RWPE1 (cell line): ENCODE data around the gene PCED1B.
"Not testable (repeated sequence)": the region's sequence is repeated elsewhere in the genome, so short reads cannot be mapped to it uniquely, and the experiment has no call there.

Experiments
- CTCF ChIA-PET: fragments of 350-600 bp; sonication (Branson Sonifier 250); formaldehyde crosslinking; extraction: SDS; loops from one replicate; lab custom pipeline; 2021; lab: Yijun Ruan, JAX
- POLR2A ChIA-PET: fragments of 400-600 bp; formaldehyde crosslinking; extraction: SDS; loops from one replicate; lab custom pipeline; 2020; ENCODE audit warnings: antibody characterized with exemption; ENCODE audit not compliant: low non-redundant PET; lab: Yijun Ruan, JAX
- DNase-seq: peaks from one replicate; pipeline ENCODE4 v3.0.0; 2012; ENCODE audit warnings: low spot score
- H3K27ac ChIP-seq: fragments of 450-650 bp; 2 replicates; pipeline ENCODE4 v1.5.1; 2017
- TF ChIP-seq, protein P1 (sequence below): fragments of 450-650 bp; conservative IDR thresholded peaks from 2 replicates; pipeline ENCODE4 v1.5.1; 2017; ENCODE audit warnings: low read depth, mild to moderate bottlenecking

PCED1B gene

DNA sequence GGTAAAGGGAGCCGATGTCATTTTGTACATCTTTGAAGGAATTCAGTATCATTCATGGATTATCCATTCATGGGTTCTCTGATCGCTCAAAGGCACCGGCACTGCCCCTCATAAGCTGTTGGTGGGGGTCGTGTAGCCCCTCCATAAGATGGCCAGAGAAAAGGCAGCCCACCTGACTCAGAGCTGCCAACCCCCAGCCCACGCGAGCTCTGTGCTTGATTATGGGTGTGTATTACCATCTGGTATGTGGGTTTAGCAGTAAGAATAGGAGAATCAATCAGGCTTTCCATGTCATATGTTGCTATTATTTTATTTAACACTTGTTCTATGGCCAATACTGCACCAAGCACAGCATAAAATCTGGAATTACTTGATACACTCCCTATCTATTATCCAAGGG, 32.4 kb downstream of the PCED1B start:
- H3K27ac ChIP-seq, result no peak overlapping the region
- DNase-seq, result no peak
- TF ChIP-seq, protein P1, sequence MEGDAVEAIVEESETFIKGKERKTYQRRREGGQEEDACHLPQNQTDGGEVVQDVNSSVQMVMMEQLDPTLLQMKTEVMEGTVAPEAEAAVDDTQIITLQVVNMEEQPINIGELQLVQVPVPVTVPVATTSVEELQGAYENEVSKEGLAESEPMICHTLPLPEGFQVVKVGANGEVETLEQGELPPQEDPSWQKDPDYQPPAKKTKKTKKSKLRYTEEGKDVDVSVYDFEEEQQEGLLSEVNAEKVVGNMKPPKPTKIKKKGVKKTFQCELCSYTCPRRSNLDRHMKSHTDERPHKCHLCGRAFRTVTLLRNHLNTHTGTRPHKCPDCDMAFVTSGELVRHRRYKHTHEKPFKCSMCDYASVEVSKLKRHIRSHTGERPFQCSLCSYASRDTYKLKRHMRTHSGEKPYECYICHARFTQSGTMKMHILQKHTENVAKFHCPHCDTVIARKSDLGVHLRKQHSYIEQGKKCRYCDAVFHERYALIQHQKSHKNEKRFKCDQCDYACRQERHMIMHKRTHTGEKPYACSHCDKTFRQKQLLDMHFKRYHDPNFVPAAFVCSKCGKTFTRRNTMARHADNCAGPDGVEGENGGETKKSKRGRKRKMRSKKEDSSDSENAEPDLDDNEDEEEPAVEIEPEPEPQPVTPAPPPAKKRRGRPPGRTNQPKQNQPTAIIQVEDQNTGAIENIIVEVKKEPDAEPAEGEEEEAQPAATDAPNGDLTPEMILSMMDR, result no peak
- POLR2A ChIA-PET, result no interaction called here
- CTCF ChIA-PET, result no interaction called here

- DNase-seq, result no peak
- TF ChIP-seq, protein P1, result no peak
- ChIA-PET CTCF (no interaction called here), POLR2A (no interaction called here)
- H3K27ac ChIP-seq, result no peak overlapping the region
These were observed 33.3 kb downstream of the PCED1B start for GRCh38 chr12:47112679-47113078.

DNA sequence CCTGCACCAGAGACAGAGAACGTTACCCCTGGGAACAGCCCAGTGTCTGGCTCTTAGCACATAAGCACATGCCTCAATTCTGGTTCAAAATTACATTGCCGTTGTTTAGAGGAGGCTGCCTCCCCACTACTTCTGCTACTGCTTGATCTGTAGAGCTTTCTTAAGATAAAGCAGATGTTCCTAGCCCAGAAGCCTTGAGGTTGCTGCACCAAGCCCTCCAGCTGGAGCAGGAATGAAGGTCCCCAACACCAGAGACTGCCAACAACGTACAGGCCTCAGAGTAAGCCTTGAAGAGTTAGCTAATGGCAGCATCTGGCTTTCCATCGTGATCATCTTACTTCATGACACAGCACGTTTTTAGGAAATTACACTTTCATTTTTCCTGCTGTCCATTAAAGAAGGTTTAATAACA, 35.1 kb downstream of the PCED1B start:
- ChIA-PET CTCF (no interaction called here), POLR2A (no interaction called here)
- TF ChIP-seq, protein P1, result no peak
- H3K27ac ChIP-seq, result no peak overlapping the region
- no peak for DNase-seq

DNA sequence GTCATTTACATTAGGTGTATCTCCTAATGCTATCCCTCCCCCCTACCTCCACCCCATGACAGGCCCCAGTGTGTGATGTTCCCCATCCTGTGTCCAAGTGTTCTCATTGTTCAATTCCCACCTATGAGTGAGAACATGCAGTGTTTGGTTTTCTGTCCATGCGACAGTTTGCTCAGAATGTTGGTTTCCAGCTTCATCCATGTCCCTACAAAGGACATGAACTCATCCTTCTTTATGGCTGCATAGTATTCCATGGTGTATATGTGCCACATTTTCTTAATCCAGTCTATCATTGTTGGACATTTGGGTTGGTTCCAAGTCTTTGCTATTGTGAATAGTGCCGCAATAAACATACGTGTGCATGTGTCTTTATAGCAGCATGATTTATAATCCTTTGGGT, 37.9 kb downstream of the PCED1B start:
- H3K27ac ChIP-seq, CTCF ChIA-PET, DNase-seq, POLR2A ChIA-PET: not testable (repeated sequence)

DNA sequence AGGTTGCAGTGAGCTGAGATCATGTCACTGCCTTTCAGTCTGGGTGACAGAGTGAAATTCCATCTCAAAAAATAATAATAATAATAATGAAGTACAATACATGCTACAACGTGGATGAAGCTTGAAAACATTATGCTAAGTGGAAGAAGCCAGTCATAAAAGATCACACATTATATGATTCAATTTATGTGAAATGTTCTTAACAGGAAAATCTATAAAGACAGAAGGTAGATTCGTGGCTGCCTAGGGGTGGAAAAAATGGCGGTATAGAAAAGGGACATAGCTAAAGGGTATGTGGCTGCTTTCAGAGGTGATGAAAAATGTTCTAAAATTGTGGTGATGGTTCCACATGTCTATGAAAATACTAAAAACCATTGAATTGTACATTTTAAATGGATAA, 41.3 kb downstream of the PCED1B start:
- ChIA-PET POLR2A (no interaction called here), CTCF (interaction anchor here (0.6 to 0.7 kb wide), 2 partner anchors 41 to 96 kb away, joined by 3 to 5 read pairs; partner anchors contain the start of genes AMIGO2 and PCED1B)
- TF ChIP-seq, protein P1, result no peak
- no peak for DNase-seq
- no peak overlapping the region for H3K27ac ChIP-seq

DNA sequence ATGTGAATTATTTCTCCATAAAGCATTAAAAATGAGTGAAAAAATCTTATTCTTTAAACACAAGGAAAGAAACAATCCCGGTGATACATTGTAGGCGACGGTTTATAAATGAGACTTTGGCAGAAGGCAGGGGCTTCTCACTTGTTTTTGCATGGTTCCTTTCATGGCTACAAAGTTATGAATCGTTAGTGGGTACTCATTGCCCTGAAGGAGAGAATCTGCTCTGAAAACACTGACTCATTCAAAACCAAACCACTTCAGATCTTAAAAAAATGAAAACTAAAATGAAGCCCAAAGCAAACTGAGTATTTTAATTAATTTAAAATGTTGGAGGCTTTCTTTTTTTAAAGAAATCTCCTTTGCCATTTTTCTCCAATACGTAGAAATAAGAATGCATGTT, 41.7 kb downstream of the PCED1B start:
- DNase-seq, result peak; percentile 15
- no peak overlapping the region for H3K27ac ChIP-seq
- ChIA-PET POLR2A (no interaction called here), CTCF (interaction anchor here (0.6 kb wide), 1 partner anchor 96 kb away, joined by 3 read pairs; no protein-coding TSS in a partner anchor)
- TF ChIP-seq, protein P1, result no peak

GRCh38 chr12:47122602-47123001, 43.2 kb downstream of the PCED1B start:
- ChIA-PET POLR2A (no interaction called here), CTCF (interaction anchor here (0.6 kb wide), 1 partner anchor 139 kb away, joined by 3 read pairs; no protein-coding TSS in a partner anchor)
- H3K27ac ChIP-seq, result no peak overlapping the region
- no peak for DNase-seq
- TF ChIP-seq, protein P1, result no peak
